ENCODE results near the gene PGK1. TPM values are rescaled to one million over a fixed set of nuclear protein-coding genes. Genes with fewer than 3 reads are reported as not detected.
"Not testable (repeated sequence)": the region's sequence is repeated elsewhere in the genome, so short reads cannot be mapped to it uniquely, and the experiment has no call there.

Gene PGK1
- total RNA-seq: 261 TPM
- long read RNA-seq, full-length matches to known transcripts: 549 of 587 reads
- long read RNA-seq, partial matches to known transcripts: 20 of 587 reads
- long read RNA-seq, other reads (novel, unspliced or antisense): 18 of 587 reads

GRCh38 chrX:78103623-78104446 lies at the start of gene PGK1:
PGK1 (plus strand) TSS chrX:78104248; CDS start chrX:78104341, 93 bp downstream.
- no peaks in the 10 kb centered on the region for H3K27me3 ChIP-seq (ENCODE audit: low read depth)
- peak; percentile 99 for ATAC-seq
- DNase-seq: peak; percentile 97
- peak within 1 kb of the TSS; percentile 72 for H3K4me3 ChIP-seq
- peaks cover 37% of the 10 kb centered on the region for H3K4me1 ChIP-seq
- H3K9me3 ChIP-seq: no peaks in the 10 kb centered on the region
- no peaks in the 10 kb centered on the region for H3K36me3 ChIP-seq
- intact Hi-C loops (cut with DNase I): no loop called here
- no peak for TF ChIP-seq CTCF (IDR thresholded peaks at IDR 0.05)
- peak within 1 kb of the TSS; percentile 97 for H3K27ac ChIP-seq

DNA sequence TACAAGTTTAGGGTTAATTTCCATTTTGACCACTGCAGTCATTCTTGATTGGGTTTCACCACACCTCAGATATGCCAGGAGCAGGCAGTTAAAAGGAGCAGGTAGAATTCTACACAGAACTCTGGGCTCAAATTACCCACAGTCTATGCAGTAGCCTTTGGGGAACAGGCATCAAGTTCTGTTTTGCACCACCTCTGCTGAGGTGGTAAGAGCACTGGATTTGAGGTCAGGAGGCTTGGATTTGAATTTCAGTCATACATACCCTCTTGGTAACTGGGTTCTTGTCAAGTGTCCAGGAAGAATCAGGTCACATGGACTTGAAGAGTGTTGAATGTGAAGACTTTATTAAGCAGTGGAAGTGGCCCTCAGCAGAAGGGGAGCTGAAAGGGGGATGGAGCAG lies 40.4 kb upstream of the PGK1 start:
- ATAC-seq (no peak), DNase-seq (no peak)
- Histone ChIP-seq H3K4me1 (no peaks in the 10 kb centered on the region), H3K27ac (no peak overlapping the region), H3K4me3 (no peak overlapping the region), H3K36me3 (no peaks in the 10 kb centered on the region), H3K9me3 (no peaks in the 10 kb centered on the region), H3K27me3 (ENCODE audit: low read depth) (no peaks in the 10 kb centered on the region)
- intact Hi-C loops (cut with DNase I): no loop called here
- no peak for TF ChIP-seq CTCF (IDR thresholded peaks at IDR 0.05)

GRCh38 chrX:78064152-78064551 lies 39.9 kb upstream of the PGK1 start:
- ATAC-seq: no peak
- Histone ChIP-seq H3K27me3 (ENCODE audit: low read depth) (no peaks in the 10 kb centered on the region), H3K27ac (no peak overlapping the region), H3K9me3 (no peaks in the 10 kb centered on the region), H3K4me3 (no peak overlapping the region), H3K4me1 (no peaks in the 10 kb centered on the region), H3K36me3 (no peaks in the 10 kb centered on the region)
- TF ChIP-seq CTCF (IDR thresholded peaks at IDR 0.05): no peak
- intact Hi-C loops (cut with DNase I): no loop called here
- DNase-seq: no peak

GRCh38 chrX:78064698-78065601 lies 39.1 kb upstream of the PGK1 start:
- H3K27me3 ChIP-seq (ENCODE audit: low read depth); H3K27ac ChIP-seq; H3K36me3 ChIP-seq; H3K9me3 ChIP-seq; H3K4me1 ChIP-seq; H3K4me3 ChIP-seq; intact Hi-C loops (cut with DNase I); DNase-seq: not testable (repeated sequence)
- ATAC-seq: peak in 1 of 2 donors; percentile 56

DNA sequence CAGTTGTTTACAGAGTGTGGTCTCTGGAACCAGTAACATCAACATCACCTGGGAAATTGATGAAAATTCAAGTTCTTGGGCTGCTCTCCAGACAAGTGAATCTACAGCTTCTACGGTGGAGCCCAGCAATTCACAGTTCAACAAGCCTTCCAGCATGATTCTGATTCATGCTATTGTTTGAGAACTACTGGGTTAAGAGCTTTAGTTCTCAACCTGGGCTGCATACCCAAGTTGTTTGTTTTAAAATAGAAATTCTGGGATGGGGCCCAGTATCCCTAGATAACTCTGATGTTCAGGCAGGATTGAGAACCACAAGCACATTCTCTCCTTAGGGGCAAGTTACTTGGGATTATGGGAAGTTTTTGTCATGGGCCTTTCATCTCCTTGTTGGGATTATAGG lies 37.9 kb upstream of the PGK1 start:
- no peaks in the 10 kb centered on the region for H3K36me3 ChIP-seq
- H3K27me3 ChIP-seq (ENCODE audit: low read depth): no peaks in the 10 kb centered on the region
- DNase-seq: no peak
- H3K4me3 ChIP-seq: no peak overlapping the region
- no peaks in the 10 kb centered on the region for H3K4me1 ChIP-seq
- TF ChIP-seq CTCF (IDR thresholded peaks at IDR 0.05): no peak
- H3K9me3 ChIP-seq: no peaks in the 10 kb centered on the region
- ATAC-seq: no peak
- intact Hi-C loops (cut with DNase I): no loop called here
- no peak overlapping the region for H3K27ac ChIP-seq
